Mucosa of descending colon (tissue), 3 donors: ENCODE results near the gene GIPR. TPM values are rescaled to one million over a fixed set of nuclear protein-coding genes. Genes with fewer than 3 reads are reported as not detected.

Experiments
- ATAC-seq: fragments of 200-7000 bp; cut with Tn5 transposase; one replicate; pipeline ENCODE4 v1.9.1; 2020; ENCODE audit warnings: mild to moderate bottlenecking, moderate library complexity
- DNase-seq, 3 donors: peaks; one replicate each; pipeline ENCODE4 v3.0.0-alpha.2; 2020
- H3K36me3 ChIP-seq: fragments of 200-600 bp; one replicate; pipeline ENCODE4 v1.8.0; 2021; ENCODE audit warnings: low read depth, mild to moderate bottlenecking
- H3K4me1 ChIP-seq: fragments of 200-600 bp; one replicate; pipeline ENCODE4 v1.8.0; 2021; ENCODE audit warnings: low read depth, mild to moderate bottlenecking
- H3K4me3 ChIP-seq: fragments of 200-600 bp; one replicate; pipeline ENCODE4 v1.8.0; 2021; ENCODE audit warnings: mild to moderate bottlenecking
- H3K9me3 ChIP-seq: fragments of 200-600 bp; one replicate; pipeline ENCODE4 v1.8.0; 2021; ENCODE audit warnings: mild to moderate bottlenecking
- CTCF ChIP-seq: fragments of 200-600 bp; IDR thresholded peaks from one replicate; pipeline ENCODE4 v1.8.0; 2022; ENCODE audit warnings: antibody characterized with exemption, mild to moderate bottlenecking
- intact Hi-C, 2 donors: fragments of 100-400 bp; cut with DNase I in 1 of 2; cut with micrococcal nuclease in 1 of 2; formaldehyde crosslinking; loops; one replicate each; pipeline versions ENCODE4 v1.11.0 to v1.11.1; 2022; cut with DNase I, micrococcal nuclease
- total RNA-seq, 3 donors: library from RNA; stranded (reverse); fragmentation: NEBNext Ultra II Directional in 2 of 3; extraction: Animal tissue kit (Norgen Biotek cat#: 25700) in 2 of 3; gene quantifications; one replicate each; pipeline versions ENCODE4 v1.2.1 to v1.2.4, GENCODE V29; 2021 to 2023
- donor health status: DM: no; HTN: no; CAD: no; lungs with moderate emphysema.
- donor health status: DM: no; HTN: no; CAD: no.
- donor health status: DM: no; HTN: yes; CAD: no.

GIPR gene
- total RNA-seq, 3 donors from 2014 or later: 6.8 to 19.4 (median 14.2) TPM

GRCh38 chr19:45653634-45654033, 14.4 kb upstream of the GIPR start:
- ATAC-seq (no peak), DNase-seq (no peak)
- Histone ChIP-seq H3K4me1 (no peaks in the 10 kb centered on the region), H3K36me3 (no peaks in the 10 kb centered on the region), H3K9me3 (no peaks in the 10 kb centered on the region), H3K4me3 (no peak overlapping the region)
- intact Hi-C loops: no loop called here
- TF ChIP-seq CTCF: no peak

- H3K4me3 ChIP-seq: no peak overlapping the region
- TF ChIP-seq CTCF: no peak
- DNase-seq: no peak
- H3K4me1 ChIP-seq: no peaks in the 10 kb centered on the region
- no peaks in the 10 kb centered on the region for H3K36me3 ChIP-seq
- intact Hi-C loops: no loop called here
- ATAC-seq: no peak
- H3K9me3 ChIP-seq: no peaks in the 10 kb centered on the region
Measured at GRCh38 chr19:45655073-45655472, 12.9 kb upstream of the GIPR start.

GRCh38 chr19:45657520-45658167, 10.4 kb upstream of the GIPR start:
- Histone ChIP-seq H3K4me1 (no peaks in the 10 kb centered on the region), H3K4me3 (no peak overlapping the region), H3K9me3 (no peaks in the 10 kb centered on the region), H3K36me3 (no peaks in the 10 kb centered on the region)
- TF ChIP-seq CTCF: no peak
- ATAC-seq (no peak), DNase-seq (no peak)
- intact Hi-C loops: no loop called here

GRCh38 chr19:45659096-45659729, 8.8 kb upstream of the GIPR start:
- H3K4me1 ChIP-seq: no peaks in the 10 kb centered on the region
- no peaks in the 10 kb centered on the region for H3K36me3 ChIP-seq
- no peaks in the 10 kb centered on the region for H3K9me3 ChIP-seq
- no peak for DNase-seq
- ATAC-seq: no peak
- no peak for TF ChIP-seq CTCF
- intact Hi-C loops: no loop called here
- H3K4me3 ChIP-seq: no peak overlapping the region

GRCh38 chr19:45660636-45661035, 7.4 kb upstream of the GIPR start:
- H3K4me1 ChIP-seq: no peaks in the 10 kb centered on the region
- ATAC-seq: no peak
- no peak for TF ChIP-seq CTCF

More at GRCh38 chr19:45660636-45661035, 7.4 kb upstream of the GIPR start:
- Histone ChIP-seq H3K9me3 (no peaks in the 10 kb centered on the region), H3K36me3 (no peaks in the 10 kb centered on the region), H3K4me3 (no peak overlapping the region)
- intact Hi-C loops: no loop called here
- no peak for DNase-seq
